Measurements from ENCODE around the gene VPS13D. TPM values are rescaled to one million over a fixed set of nuclear protein-coding genes. Genes with fewer than 3 reads are reported as not detected.

Gene VPS13D
- total and polyA plus RNA-seq, 2 of the 4 experiments (the other 2 are of a cell fraction) = 9.0 to 16.3 TPM

DNA sequence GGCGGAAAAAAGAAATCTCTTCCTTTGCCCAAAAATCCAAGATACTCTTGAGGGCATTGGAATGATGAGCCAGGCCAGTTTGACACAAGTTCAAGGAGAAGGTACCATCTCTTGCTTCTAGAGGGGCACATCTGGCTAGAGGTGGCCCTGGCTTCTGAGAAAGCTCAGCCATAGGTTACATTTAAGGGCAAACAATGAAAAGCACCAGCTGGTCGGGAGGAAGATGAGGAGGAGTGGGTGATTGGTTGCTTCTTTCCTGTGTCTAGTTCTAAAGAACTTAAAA is 256.2 kb downstream of the VPS13D start (continued):
- no peak for TF ChIP-seq CEBPB (IDR thresholded peaks at IDR 0.05; ENCODE audit: low read depth, low read length)
- TF ChIP-seq, protein P1, sequence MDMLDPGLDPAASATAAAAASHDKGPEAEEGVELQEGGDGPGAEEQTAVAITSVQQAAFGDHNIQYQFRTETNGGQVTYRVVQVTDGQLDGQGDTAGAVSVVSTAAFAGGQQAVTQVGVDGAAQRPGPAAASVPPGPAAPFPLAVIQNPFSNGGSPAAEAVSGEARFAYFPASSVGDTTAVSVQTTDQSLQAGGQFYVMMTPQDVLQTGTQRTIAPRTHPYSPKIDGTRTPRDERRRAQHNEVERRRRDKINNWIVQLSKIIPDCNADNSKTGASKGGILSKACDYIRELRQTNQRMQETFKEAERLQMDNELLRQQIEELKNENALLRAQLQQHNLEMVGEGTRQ (IDR thresholded peaks at IDR 0.05; ENCODE audit: low read depth, low read length) = no peak
- no peak for TF ChIP-seq SMC3 (IDR thresholded peaks at IDR 0.05; ENCODE audit: low read depth, low read length)
- TF ChIP-seq POLR2A (IDR thresholded peaks at IDR 0.05; ENCODE audit: low read depth, low read length) = no peak

DNA sequence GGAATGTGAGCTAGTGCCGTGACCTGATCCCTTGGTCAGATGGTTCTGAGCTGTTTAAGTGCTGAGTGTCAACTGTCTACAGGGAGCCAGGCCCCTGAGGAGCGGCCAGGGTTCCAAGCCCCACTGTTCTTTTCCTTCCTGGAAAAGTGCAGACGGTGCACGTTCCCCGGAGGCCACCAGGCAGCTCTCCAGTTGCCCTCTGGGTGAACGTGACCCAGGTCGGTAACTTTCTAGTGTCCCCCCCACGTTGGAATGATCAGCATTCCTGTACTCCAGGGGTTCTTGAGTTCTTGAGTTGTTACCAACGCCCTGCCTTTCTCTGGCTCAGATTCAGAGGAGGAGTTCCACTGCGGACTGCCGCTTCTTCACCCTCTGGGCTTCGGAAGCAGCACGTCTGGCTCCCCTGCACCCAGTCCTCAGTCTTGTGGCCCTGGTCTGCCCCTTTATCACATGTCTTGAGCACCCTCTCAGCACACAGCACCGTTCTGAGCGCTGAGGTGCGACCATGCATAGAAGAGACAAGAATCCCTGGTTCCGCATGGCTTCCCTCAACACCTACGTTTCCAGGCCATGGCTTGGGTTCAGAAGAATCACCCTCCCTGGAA is 256.7 kb downstream of the VPS13D start:
- peaks cover 26% of the 10 kb centered on the region for H3K4me1 ChIP-seq (ENCODE audit: control insufficient read depth, insufficient read depth, low read length)
- H4K91ac ChIP-seq (ENCODE audit: insufficient read depth, low read depth, low read length) = peak overlapping the region; percentile 39; the same call in 1 of the 2 replicates
- in situ Hi-C loops (cut with MboI; ENCODE audit: low sequenced_read_pairs) (no loop called here), intact Hi-C loops (cut with micrococcal nuclease) (no loop called here), dilution Hi-C loops (cut with HindIII; ENCODE audit: low sequenced_read_pairs, unreplicated experiment) (no loop called here)
- peaks cover 18% of the 10 kb centered on the region for H3K9me1 ChIP-seq (ENCODE audit: insufficient read depth, low read length)
- ChIA-PET CTCF (no interaction called here), POLR2A (ENCODE audit: unreplicated experiment) (no interaction called here)
- DNase-seq = no peak
- 0 out of 2 replicates have a peak overlapping the region, but pooled peaks have one; percentile 44 for H3K4ac ChIP-seq (ENCODE audit: low read depth, low read length)
- no peaks in the 10 kb centered on the region for H3K9me3 ChIP-seq (ENCODE audit: control insufficient read depth, insufficient read depth, low read length)
- 0 out of 2 replicates have a peak overlapping the region, but pooled peaks have one; percentile 44 for H2BK120ac ChIP-seq (ENCODE audit: low read depth, low read length)
- no peak overlapping the region for H2BK20ac ChIP-seq (ENCODE audit: low read depth, low read length)
- H4K5ac ChIP-seq (ENCODE audit: low read depth, low read length) = no peak overlapping the region
- H3K36me3 ChIP-seq (ENCODE audit: control insufficient read depth, insufficient read depth, low read length) = 0 out of 2 replicates have a peak, but pooled peaks cover 3% of the 10 kb centered on the region
- no peak overlapping the region for H4K8ac ChIP-seq (ENCODE audit: low read depth in 2 of 2, low read length in 2 of 2)
- H2AFZ ChIP-seq (replicated peaks; ENCODE audit: low read length, poor library complexity) = no peak overlapping the region
- 0 out of 2 replicates have a peak overlapping the region, but pooled peaks have one; percentile 19 for H3K18ac ChIP-seq (ENCODE audit: low read depth, low read length)
- no peaks in the 10 kb centered on the region for H3K27me3 ChIP-seq (ENCODE audit: control insufficient read depth, insufficient read depth, low read length)
- ATAC-seq (ENCODE audit: low read depth) = no peak
- no peak overlapping the region for H3K23ac ChIP-seq (ENCODE audit: low read depth, low read length)
- no peak overlapping the region for H2BK15ac ChIP-seq (ENCODE audit: low read depth, low read length)
- H3K4me2 ChIP-seq (ENCODE audit: low read depth, low read length) = no peak overlapping the region
- peak overlapping the region; percentile 45 for H2AK5ac ChIP-seq (ENCODE audit: low read depth, low read length)
- H3K56ac ChIP-seq (ENCODE audit: extremely low read depth, insufficient read depth, low read length) = no peak overlapping the region
- H2AK9ac ChIP-seq (replicated peaks; ENCODE audit: low read depth, low read length, poor library complexity) = no peak overlapping the region
- no peak overlapping the region for H3K4me3 ChIP-seq (ENCODE audit: insufficient read depth, low read depth, low read length)
- peaks cover 0 to 4% of the 10 kb centered on the region in 2 experiments; a peak in 2 of 4 replicates for H3K79me1 ChIP-seq (ENCODE audit: low read depth in 1 of 2, low read length in 2 of 2)
- no TSS peak for BruUV-seq (replicated peaks)
- H3K9ac ChIP-seq (ENCODE audit: low read depth, low read length) = no peak overlapping the region
- H3K27ac ChIP-seq (ENCODE audit: insufficient read depth, low read length) = no peak overlapping the region
- TF ChIP-seq CHD1 (IDR thresholded peaks at IDR 0.05; ENCODE audit: low read depth, low read length) (no peak), RAD21 (IDR thresholded peaks at IDR 0.05; ENCODE audit: low read length) (no peak)
- no peak overlapping the region for H3K14ac ChIP-seq (replicated peaks; ENCODE audit: low read depth, low read length)
- H4K20me1 ChIP-seq (ENCODE audit: insufficient read depth, low read length) = no peaks in the 10 kb centered on the region
- WGBS, 2 experiments (ENCODE audit: extremely low coverage in 2 of 2, insufficient read length in 1 of 2) = 32% methylated on average over 4 of the region's 18 CpGs; no CpG with 5 or more reads in 1 of the 2 experiments
- H2BK5ac ChIP-seq (ENCODE audit: low read depth, low read length, poor library complexity, severe bottlenecking) = no peak overlapping the region
